ENCODE results near the gene CCDC86. TPM values are rescaled to one million over a fixed set of nuclear protein-coding genes. Genes with fewer than 3 reads are reported as not detected.

CCDC86 gene
- total RNA-seq, 1 experiment from 2014 or later = 55.9 TPM

GRCh38 chr11:60831501-60832079 is 10.3 kb upstream of the CCDC86 start:
- no peaks in the 10 kb centered on the region for H3K4me1 Mint-ChIP-seq (ENCODE audit: low read depth, unreplicated experiment)
- BruUV-seq (replicated peaks) = no TSS peak
- no peak overlapping the region for H3K27ac Mint-ChIP-seq (ENCODE audit: unreplicated experiment)
- no peaks in the 10 kb centered on the region for H3K4me1 ChIP-seq
- H3K9me3 ChIP-seq = no peaks in the 10 kb centered on the region
- TF ChIP-seq CTCF (IDR thresholded peaks at IDR 0.05; ENCODE audit: insufficient read depth in 1 of 2, low read depth in 1 of 2, low read length in 1 of 2, severe bottlenecking in 1 of 2, unreplicated experiment in 1 of 2) = no peak
- no peaks in the 10 kb centered on the region for H3K36me3 ChIP-seq (ENCODE audit: control insufficient read depth, insufficient read depth, low read length)
- no peaks in the 10 kb centered on the region for H3K9me3 Mint-ChIP-seq (ENCODE audit: unreplicated experiment)
- ChIA-PET POLR2A (no interaction called here), CTCF (interaction anchor here (0.6 to 10.7 kb wide), 12 partner anchors 11 to 721 kb away, joined by 3 to 200 read pairs (median 4); partner anchors contain the start of genes TMEM109 and ZP1)
- peaks cover 3% of the 10 kb centered on the region for H3K27me3 Mint-ChIP-seq (ENCODE audit: insufficient read depth, unreplicated experiment)
- no peak for DNase-seq
- H3K4me3 ChIP-seq (ENCODE audit: low read depth, low read length) = no peak overlapping the region
- no peak overlapping the region for H3K4me3 Mint-ChIP-seq (ENCODE audit: unreplicated experiment)
- intact Hi-C loops (cut with micrococcal nuclease; ENCODE audit: unreplicated experiment) = loop anchor here (1.0 to 2.0 kb wide), 5 partner anchors 56 to 295 kb away; no protein-coding TSS in a partner anchor
- H3K36me3 Mint-ChIP-seq (ENCODE audit: insufficient read depth, unreplicated experiment) = no peaks in the 10 kb centered on the region
- no peaks in the 10 kb centered on the region for H3K27me3 ChIP-seq (replicated peaks; ENCODE audit: control insufficient read depth, insufficient read depth, low read length)

- TF ChIP-seq CTCF (IDR thresholded peaks at IDR 0.05; ENCODE audit: insufficient read depth in 1 of 2, low read depth in 1 of 2, low read length in 1 of 2, severe bottlenecking in 1 of 2, unreplicated experiment in 1 of 2) = no peak
- no peaks in the 10 kb centered on the region for H3K4me1 Mint-ChIP-seq (ENCODE audit: low read depth, unreplicated experiment)
- no TSS peak for BruUV-seq (replicated peaks)
- peaks cover 6% of the 10 kb centered on the region for H3K36me3 Mint-ChIP-seq (ENCODE audit: insufficient read depth, unreplicated experiment)
- POLR2A ChIA-PET = no interaction called here
- no peaks in the 10 kb centered on the region for H3K27me3 ChIP-seq (replicated peaks; ENCODE audit: control insufficient read depth, insufficient read depth, low read length)
- DNase-seq = no peak
- no peaks in the 10 kb centered on the region for H3K9me3 ChIP-seq
- no peak overlapping the region for H3K4me3 ChIP-seq (ENCODE audit: low read depth, low read length)
- no peak overlapping the region for H3K27ac Mint-ChIP-seq (ENCODE audit: unreplicated experiment)
- H3K4me1 ChIP-seq = no peaks in the 10 kb centered on the region
- H3K9me3 Mint-ChIP-seq (ENCODE audit: unreplicated experiment) = no peaks in the 10 kb centered on the region
- no peaks in the 10 kb centered on the region for H3K36me3 ChIP-seq (ENCODE audit: control insufficient read depth, insufficient read depth, low read length)
- H3K27me3 Mint-ChIP-seq (ENCODE audit: insufficient read depth, unreplicated experiment) = no peaks in the 10 kb centered on the region
- no peak overlapping the region for H3K4me3 Mint-ChIP-seq (ENCODE audit: unreplicated experiment)
- CTCF ChIA-PET = interaction anchor here (10.7 kb wide), 1 partner anchor 53 kb away, joined by 200 read pairs; no protein-coding TSS in a partner anchor
- intact Hi-C loops (cut with micrococcal nuclease; ENCODE audit: unreplicated experiment) = no loop called here
These were observed 7.0 kb upstream of the CCDC86 start for GRCh38 chr11:60834742-60835533.

GRCh38 chr11:60835534-60835846 is 6.4 kb upstream of the CCDC86 start:
- no peak for DNase-seq
- Histone ChIP-seq H3K4me1 (no peaks in the 10 kb centered on the region), H3K9me3 (no peaks in the 10 kb centered on the region), H3K27me3 (replicated peaks; ENCODE audit: control insufficient read depth, insufficient read depth, low read length) (no peaks in the 10 kb centered on the region), H3K4me3 (ENCODE audit: low read depth, low read length) (no peak overlapping the region), H3K36me3 (ENCODE audit: control insufficient read depth, insufficient read depth, low read length) (no peaks in the 10 kb centered on the region)
- intact Hi-C loops (cut with micrococcal nuclease; ENCODE audit: unreplicated experiment) = no loop called here
- H3K9me3 Mint-ChIP-seq (ENCODE audit: unreplicated experiment) = no peaks in the 10 kb centered on the region
- H3K27me3 Mint-ChIP-seq (ENCODE audit: insufficient read depth, unreplicated experiment) = no peaks in the 10 kb centered on the region
- no peak overlapping the region for H3K4me3 Mint-ChIP-seq (ENCODE audit: unreplicated experiment)
- no peaks in the 10 kb centered on the region for H3K4me1 Mint-ChIP-seq (ENCODE audit: low read depth, unreplicated experiment)
- CTCF ChIA-PET = interaction anchor here (0.6 to 10.7 kb wide), 2 partner anchors 52 to 72 kb away, joined by 4 to 200 read pairs; no protein-coding TSS in a partner anchor
- no peak overlapping the region for H3K27ac Mint-ChIP-seq (ENCODE audit: unreplicated experiment)
- no TSS peak for BruUV-seq (replicated peaks)
- peaks cover 6% of the 10 kb centered on the region for H3K36me3 Mint-ChIP-seq (ENCODE audit: insufficient read depth, unreplicated experiment)
- TF ChIP-seq CTCF (IDR thresholded peaks at IDR 0.05; ENCODE audit: insufficient read depth in 1 of 2, low read depth in 1 of 2, low read length in 1 of 2, severe bottlenecking in 1 of 2, unreplicated experiment in 1 of 2) = no peak
- POLR2A ChIA-PET = no interaction called here

All from Caco-2 (cell line).